ENCODE results near the gene MCM10. TPM values are rescaled to one million over a fixed set of nuclear protein-coding genes. Genes with fewer than 3 reads are reported as not detected.

Gene MCM10
- total RNA-seq, 1 donor from 2014 or later: 14.8 TPM

DNA sequence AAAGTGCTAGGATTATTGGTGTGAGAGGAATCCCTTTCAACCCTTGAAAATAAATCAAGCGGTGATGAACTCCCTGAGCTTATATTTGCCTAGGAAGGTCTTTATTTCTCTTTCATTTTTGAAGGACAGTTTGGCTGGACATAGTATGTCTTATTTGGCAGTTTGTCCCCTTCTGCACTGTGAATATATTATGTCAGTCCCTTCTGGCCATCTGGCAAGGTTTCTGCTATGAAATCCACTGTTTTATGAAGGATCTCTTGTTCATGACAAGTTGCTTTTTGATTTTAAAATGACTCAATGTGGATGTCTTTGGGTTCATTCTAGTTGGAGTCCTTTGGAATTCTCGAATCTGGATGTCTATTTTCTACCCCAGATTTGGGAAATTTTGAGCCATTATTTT, 21.7 kb upstream of the MCM10 start:
- H3K4me1 Mint-ChIP-seq: peaks cover 9% of the 10 kb centered on the region
- H3K36me3 Mint-ChIP-seq: peaks cover 21% of the 10 kb centered on the region
- H3K27ac Mint-ChIP-seq: no peak overlapping the region
- TF ChIP-seq, protein P1, sequence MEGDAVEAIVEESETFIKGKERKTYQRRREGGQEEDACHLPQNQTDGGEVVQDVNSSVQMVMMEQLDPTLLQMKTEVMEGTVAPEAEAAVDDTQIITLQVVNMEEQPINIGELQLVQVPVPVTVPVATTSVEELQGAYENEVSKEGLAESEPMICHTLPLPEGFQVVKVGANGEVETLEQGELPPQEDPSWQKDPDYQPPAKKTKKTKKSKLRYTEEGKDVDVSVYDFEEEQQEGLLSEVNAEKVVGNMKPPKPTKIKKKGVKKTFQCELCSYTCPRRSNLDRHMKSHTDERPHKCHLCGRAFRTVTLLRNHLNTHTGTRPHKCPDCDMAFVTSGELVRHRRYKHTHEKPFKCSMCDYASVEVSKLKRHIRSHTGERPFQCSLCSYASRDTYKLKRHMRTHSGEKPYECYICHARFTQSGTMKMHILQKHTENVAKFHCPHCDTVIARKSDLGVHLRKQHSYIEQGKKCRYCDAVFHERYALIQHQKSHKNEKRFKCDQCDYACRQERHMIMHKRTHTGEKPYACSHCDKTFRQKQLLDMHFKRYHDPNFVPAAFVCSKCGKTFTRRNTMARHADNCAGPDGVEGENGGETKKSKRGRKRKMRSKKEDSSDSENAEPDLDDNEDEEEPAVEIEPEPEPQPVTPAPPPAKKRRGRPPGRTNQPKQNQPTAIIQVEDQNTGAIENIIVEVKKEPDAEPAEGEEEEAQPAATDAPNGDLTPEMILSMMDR (IDR thresholded peaks at IDR 0.05; ENCODE audit: unreplicated experiment): no peak
- H3K4me3 Mint-ChIP-seq: no peak overlapping the region
- peaks cover 7% of the 10 kb centered on the region for H3K9me3 Mint-ChIP-seq
- no peaks in the 10 kb centered on the region for H3K27me3 Mint-ChIP-seq (ENCODE audit: low read depth)
- DNase-seq (ENCODE audit: low spot score in 2 of 2, unreplicated experiment in 2 of 2): no peak

DNA sequence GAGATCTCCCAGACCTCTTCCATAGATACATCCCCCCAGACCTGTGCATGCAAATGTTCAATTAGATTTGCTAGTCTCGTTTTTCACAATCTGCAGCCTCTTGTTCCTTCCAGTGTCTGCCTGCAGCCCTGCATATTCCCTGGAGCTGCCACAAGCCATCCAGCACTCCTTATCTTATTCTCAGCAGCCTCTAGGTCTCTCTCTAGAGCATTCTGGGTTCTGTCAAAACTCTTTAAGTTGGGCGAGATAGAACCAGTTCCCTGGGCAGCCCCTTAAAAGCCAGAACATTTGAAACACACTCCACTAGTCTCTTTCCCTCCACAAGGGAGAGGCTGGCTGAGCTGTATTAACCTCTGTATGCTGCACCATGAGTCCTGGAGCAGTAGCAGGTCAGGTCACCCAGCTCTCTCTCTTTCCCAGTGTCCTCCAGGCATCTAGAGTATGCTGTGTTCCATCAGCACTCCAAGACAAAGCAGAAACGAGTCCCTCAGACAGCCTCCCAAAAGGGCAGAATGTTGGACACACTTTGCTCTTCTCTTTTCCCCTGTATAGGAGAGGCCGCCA, 20.6 kb upstream of the MCM10 start:
- Mint-ChIP-seq H3K4me1 (peaks cover 9% of the 10 kb centered on the region), H3K9me3 (peaks cover 14% of the 10 kb centered on the region), H3K27ac (no peak overlapping the region), H3K36me3 (peaks cover 23% of the 10 kb centered on the region), H3K4me3 (no peak overlapping the region), H3K27me3 (ENCODE audit: low read depth) (no peaks in the 10 kb centered on the region)
- DNase-seq (ENCODE audit: low spot score in 2 of 2, unreplicated experiment in 2 of 2): no peak
- TF ChIP-seq, protein P1 (IDR thresholded peaks at IDR 0.05; ENCODE audit: unreplicated experiment): no peak

DNA sequence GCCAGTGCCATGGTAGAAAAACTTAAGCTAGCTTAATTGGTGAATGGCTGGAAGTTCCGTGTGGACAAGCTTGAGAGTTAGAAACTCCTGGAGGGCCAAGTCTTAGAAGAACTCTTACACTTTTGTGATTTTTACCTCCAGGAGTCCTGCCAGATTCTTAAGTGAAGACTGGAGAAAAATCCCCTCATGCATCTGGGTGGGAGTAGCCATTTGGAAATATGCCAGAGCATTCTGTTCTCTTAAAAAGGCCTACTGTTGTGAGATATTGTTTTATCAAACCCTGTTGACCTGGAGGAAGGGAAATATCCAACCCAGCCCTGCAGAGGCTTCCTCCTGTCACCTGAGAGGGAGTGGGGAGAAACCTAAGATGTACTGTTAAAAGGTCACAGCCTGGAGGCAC, 17.6 kb upstream of the MCM10 start:
- Mint-ChIP-seq H3K27me3 (ENCODE audit: low read depth) (no peaks in the 10 kb centered on the region), H3K4me3 (no peak overlapping the region), H3K27ac (peak overlapping the region; percentile 33), H3K9me3 (peaks cover 33% of the 10 kb centered on the region), H3K36me3 (peaks cover 17% of the 10 kb centered on the region), H3K4me1 (peaks cover 8% of the 10 kb centered on the region)
- TF ChIP-seq, protein P1 (IDR thresholded peaks at IDR 0.05; ENCODE audit: unreplicated experiment): no peak
- no peak for DNase-seq (ENCODE audit: low spot score in 2 of 2, unreplicated experiment in 2 of 2)

DNA sequence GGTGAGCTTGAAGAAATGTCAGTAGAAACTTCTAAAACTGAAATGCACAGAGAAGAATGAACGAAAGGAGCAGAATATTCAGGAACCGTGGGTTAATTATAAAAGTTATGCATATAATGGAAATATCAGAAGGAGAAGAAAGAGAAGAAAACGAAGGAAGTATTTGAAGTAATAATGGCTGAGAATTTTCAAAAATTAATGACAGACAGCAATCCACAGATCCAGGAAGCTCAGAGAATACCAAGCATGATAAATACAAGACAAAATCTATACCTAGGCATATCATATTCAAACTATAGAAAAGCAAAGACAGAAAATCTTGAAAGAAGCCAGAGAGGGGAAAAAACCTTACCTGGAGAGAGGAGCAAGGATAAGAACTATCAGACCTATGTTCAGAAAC, 16.5 kb upstream of the MCM10 start:
- H3K9me3 Mint-ChIP-seq: peaks cover 40% of the 10 kb centered on the region
- TF ChIP-seq, protein P1 (IDR thresholded peaks at IDR 0.05; ENCODE audit: unreplicated experiment): no peak
- H3K27ac Mint-ChIP-seq: no peak overlapping the region
- H3K4me1 Mint-ChIP-seq: peaks cover 5% of the 10 kb centered on the region
- peaks cover 17% of the 10 kb centered on the region for H3K36me3 Mint-ChIP-seq
- no peaks in the 10 kb centered on the region for H3K27me3 Mint-ChIP-seq (ENCODE audit: low read depth)
- H3K4me3 Mint-ChIP-seq: no peak overlapping the region
- no peak for DNase-seq (ENCODE audit: low spot score in 2 of 2, unreplicated experiment in 2 of 2)

DNA sequence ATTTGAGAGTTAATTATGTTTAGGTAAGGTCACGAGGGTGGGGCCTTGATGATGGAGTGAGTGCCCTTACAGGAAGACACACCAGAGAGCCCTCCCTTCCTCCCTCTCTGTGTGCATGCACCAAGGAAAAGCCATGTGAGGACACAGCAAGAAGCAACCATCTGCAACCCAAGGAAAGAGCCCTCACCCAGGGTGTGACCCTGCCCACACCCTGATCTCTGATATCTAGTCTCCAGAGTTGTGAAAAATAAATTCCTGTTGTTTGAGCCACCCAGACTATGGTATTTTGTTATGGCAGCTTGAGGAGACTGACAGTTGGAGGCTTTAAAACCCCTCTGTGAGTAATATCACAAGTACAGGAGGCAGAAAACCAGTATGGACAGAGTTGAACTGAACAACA, 15.0 kb upstream of the MCM10 start:
- DNase-seq (ENCODE audit: low spot score in 2 of 2, unreplicated experiment in 2 of 2): no peak
- Mint-ChIP-seq H3K4me1 (peaks cover 5% of the 10 kb centered on the region), H3K36me3 (peaks cover 24% of the 10 kb centered on the region), H3K27me3 (ENCODE audit: low read depth) (no peaks in the 10 kb centered on the region), H3K4me3 (no peak overlapping the region), H3K27ac (no peak overlapping the region), H3K9me3 (peaks cover 52% of the 10 kb centered on the region)
- TF ChIP-seq, protein P1 (IDR thresholded peaks at IDR 0.05; ENCODE audit: unreplicated experiment): no peak

DNA sequence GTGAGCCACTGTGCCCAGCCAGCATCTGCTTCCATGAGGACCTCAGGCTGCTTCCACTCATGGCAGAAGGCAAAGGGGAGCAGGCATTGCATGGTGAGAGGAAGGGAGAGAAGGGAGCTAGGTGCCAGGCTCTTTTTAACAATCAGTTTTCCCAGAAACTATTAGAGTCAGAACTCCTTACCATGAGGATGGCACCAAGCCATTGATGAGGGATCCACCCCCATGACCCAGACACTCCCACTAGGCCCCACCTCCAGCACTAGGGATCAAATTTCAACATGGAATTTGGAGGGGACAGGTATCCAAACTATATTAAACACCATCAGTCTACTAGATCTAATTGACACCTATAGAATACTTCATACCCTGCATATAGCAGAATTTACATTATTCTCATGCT, 14.2 kb upstream of the MCM10 start:
- no peak for DNase-seq (ENCODE audit: low spot score in 2 of 2, unreplicated experiment in 2 of 2)
- TF ChIP-seq, protein P1 (IDR thresholded peaks at IDR 0.05; ENCODE audit: unreplicated experiment): no peak
- Mint-ChIP-seq H3K27ac (no peak overlapping the region), H3K4me1 (peaks cover 5% of the 10 kb centered on the region), H3K4me3 (no peak overlapping the region), H3K27me3 (ENCODE audit: low read depth) (no peaks in the 10 kb centered on the region), H3K36me3 (peaks cover 24% of the 10 kb centered on the region), H3K9me3 (peaks cover 52% of the 10 kb centered on the region)
